ENCODE data around the gene PRKCG.
"Not testable (repeated sequence)": the region's sequence is repeated elsewhere in the genome, so short reads cannot be mapped to it uniquely, and the experiment has no call there.

The PRKCG gene

DNA sequence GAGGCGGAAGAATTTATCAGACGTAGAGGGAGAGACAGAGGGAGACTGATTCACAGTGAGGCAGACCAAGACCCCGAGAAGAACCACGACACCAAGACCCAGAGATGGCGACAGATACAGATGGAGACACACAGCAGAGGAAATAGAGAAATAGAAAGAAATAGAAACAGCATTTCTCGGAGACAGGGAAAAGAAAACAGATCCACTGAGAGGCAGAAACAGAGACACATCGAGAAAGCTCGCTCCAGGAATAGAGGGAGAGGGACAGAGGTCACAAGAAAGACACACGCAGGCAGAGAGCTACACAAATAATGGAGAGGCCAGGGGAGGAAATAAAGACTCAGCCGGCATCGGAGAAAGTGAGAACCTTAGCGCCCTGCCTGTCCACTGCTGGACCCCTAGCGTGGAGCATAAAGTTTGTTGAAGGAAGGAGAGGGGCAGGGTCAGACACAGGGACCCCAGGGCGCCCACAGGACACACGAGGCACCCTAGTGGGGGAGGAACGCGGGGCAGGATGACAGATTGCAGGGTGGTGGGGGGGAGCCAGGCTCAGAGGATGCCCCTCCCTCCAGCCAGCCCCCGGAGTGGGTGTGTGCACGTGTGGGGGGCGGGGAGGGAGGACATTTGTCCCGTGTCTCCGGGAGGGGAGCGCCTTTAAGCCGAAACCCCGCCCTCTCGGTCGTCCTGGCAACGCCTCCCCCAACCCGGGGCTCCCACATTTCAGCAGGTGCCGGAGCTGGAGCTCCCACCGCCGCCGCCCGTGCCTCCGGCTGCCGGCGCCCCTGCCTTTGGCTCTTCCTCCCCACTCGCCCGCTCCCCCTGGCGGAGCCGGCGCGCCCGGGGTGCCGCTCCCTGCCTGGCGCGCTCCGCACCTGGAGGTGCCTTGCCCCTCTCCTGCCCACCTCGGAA, at the start of gene PRKCG:
PRKCG (plus strand) TSS at position 716 of the 909 bp plus-strand sequence. CDS start 298 bp downstream, outside the sequence.
- Histone ChIP-seq H4K20me1 (ENCODE audit: low read depth, low read length) (no peaks in the 10 kb centered on the region), H3K27me3 (ENCODE audit: low read length) (no peaks in the 10 kb centered on the region), H3K4me2 (ENCODE audit: low read depth, low read length, poor library complexity, severe bottlenecking) (no peak within 1 kb of the TSS), H2AFZ (ENCODE audit: low read depth, low read length, severe bottlenecking) (no peak within 1 kb of the TSS), H3K27ac (ENCODE audit: low read depth, low read length) (no peak within 1 kb of the TSS), H3K9ac (ENCODE audit: low read length) (no peak within 1 kb of the TSS), H3K9me3 (ENCODE audit: insufficient read depth, low read length) (no peaks in the 10 kb centered on the region), H3K9me2 (replicated peaks; ENCODE audit: insufficient read depth, low read length) (no peaks in the 10 kb centered on the region), H3K79me2 (ENCODE audit: insufficient read depth, low read length) (no peaks in the 10 kb centered on the region), H3F3A (ENCODE audit: insufficient read depth) (no peaks in the 10 kb centered on the region), H3K4me3 (ENCODE audit: insufficient read depth, low read length, poor library complexity, severe bottlenecking) (no peak within 1 kb of the TSS), H3K36me3 (ENCODE audit: low read length) (no peaks in the 10 kb centered on the region)
- no peak for TF ChIP-seq EZH2phosphoT487 (conservative IDR thresholded peaks at IDR 0.05; ENCODE audit: low read length)

GRCh38 chr19:53832861-53833260, 49.1 kb upstream of the PRKCG start:
- not testable (repeated sequence) for H3K79me2 ChIP-seq (ENCODE audit: insufficient read depth, low read length); H4K20me1 ChIP-seq (ENCODE audit: low read depth, low read length); H3K27ac ChIP-seq (ENCODE audit: low read depth, low read length); H3K36me3 ChIP-seq (ENCODE audit: low read length); H3K27me3 ChIP-seq (ENCODE audit: low read length); H3K4me2 ChIP-seq (ENCODE audit: low read depth, low read length, poor library complexity, severe bottlenecking); H3F3A ChIP-seq (ENCODE audit: insufficient read depth); H3K9ac ChIP-seq (ENCODE audit: low read length); H3K9me2 ChIP-seq (replicated peaks; ENCODE audit: insufficient read depth, low read length); H3K4me3 ChIP-seq (ENCODE audit: insufficient read depth, low read length, poor library complexity, severe bottlenecking); H2AFZ ChIP-seq (ENCODE audit: low read depth, low read length, severe bottlenecking); H3K9me3 ChIP-seq (ENCODE audit: insufficient read depth, low read length)

DNA sequence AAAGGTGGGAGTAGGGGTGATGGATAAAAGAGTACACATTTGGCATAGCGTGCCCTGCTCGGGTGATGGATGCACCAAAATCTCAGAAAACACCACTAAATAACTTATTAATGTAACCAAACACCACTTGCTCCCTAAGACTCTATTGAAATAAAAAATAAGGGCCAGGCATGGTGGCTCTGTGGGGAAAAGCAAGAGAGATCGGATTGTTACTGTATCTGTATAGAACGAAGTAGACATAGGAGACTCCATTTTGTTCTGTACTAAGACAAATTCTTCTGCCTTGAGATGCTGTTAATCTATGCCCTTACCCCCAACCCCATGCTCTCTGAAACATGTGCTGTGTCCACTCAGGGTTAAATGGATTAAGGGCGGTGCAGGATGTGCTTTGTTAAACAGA, 43.6 kb upstream of the PRKCG start:
- not testable (repeated sequence) for H3K27ac ChIP-seq (ENCODE audit: low read depth, low read length); H3K9ac ChIP-seq (ENCODE audit: low read length); H3K79me2 ChIP-seq (ENCODE audit: insufficient read depth, low read length)

GRCh38 chr19:53840241-53840640, 41.8 kb upstream of the PRKCG start:
- not testable (repeated sequence) for H3F3A ChIP-seq (ENCODE audit: insufficient read depth); H3K9me2 ChIP-seq (replicated peaks; ENCODE audit: insufficient read depth, low read length); H3K4me3 ChIP-seq (ENCODE audit: insufficient read depth, low read length, poor library complexity, severe bottlenecking); H3K9ac ChIP-seq (ENCODE audit: low read length); H3K79me2 ChIP-seq (ENCODE audit: insufficient read depth, low read length); H2AFZ ChIP-seq (ENCODE audit: low read depth, low read length, severe bottlenecking); H4K20me1 ChIP-seq (ENCODE audit: low read depth, low read length); H3K27me3 ChIP-seq (ENCODE audit: low read length); H3K4me2 ChIP-seq (ENCODE audit: low read depth, low read length, poor library complexity, severe bottlenecking); H3K9me3 ChIP-seq (ENCODE audit: insufficient read depth, low read length); H3K27ac ChIP-seq (ENCODE audit: low read depth, low read length); H3K36me3 ChIP-seq (ENCODE audit: low read length)

More for the DNA sequence above, 43.6 kb upstream of the PRKCG start:
- not testable (repeated sequence) for H3K4me3 ChIP-seq (ENCODE audit: insufficient read depth, low read length, poor library complexity, severe bottlenecking); H3K27me3 ChIP-seq (ENCODE audit: low read length); H4K20me1 ChIP-seq (ENCODE audit: low read depth, low read length); H3F3A ChIP-seq (ENCODE audit: insufficient read depth); H2AFZ ChIP-seq (ENCODE audit: low read depth, low read length, severe bottlenecking); H3K36me3 ChIP-seq (ENCODE audit: low read length); H3K9me2 ChIP-seq (replicated peaks; ENCODE audit: insufficient read depth, low read length); H3K4me2 ChIP-seq (ENCODE audit: low read depth, low read length, poor library complexity, severe bottlenecking); H3K9me3 ChIP-seq (ENCODE audit: insufficient read depth, low read length)

DNA sequence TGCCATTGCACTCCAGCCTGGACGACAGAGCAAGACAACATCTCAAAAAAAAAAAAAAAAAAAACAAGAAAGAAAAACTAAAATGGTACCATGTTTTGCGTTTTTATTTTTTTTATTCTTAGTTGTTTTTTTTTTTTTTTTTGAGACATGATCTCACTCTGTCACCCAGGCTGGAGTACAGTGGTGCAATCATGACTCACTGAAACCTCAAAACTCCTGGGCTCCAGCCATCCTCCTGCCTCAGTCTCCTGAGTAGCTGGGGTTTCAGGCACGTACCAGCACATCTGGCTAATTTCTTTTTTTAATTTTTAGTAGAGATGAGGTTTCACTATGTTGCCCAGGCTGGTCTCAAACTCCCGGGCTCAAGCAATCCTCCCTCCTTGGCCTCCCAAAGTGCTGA, 41.1 kb upstream of the PRKCG start:
- not testable (repeated sequence) for H3K27ac ChIP-seq (ENCODE audit: low read depth, low read length); H3K4me3 ChIP-seq (ENCODE audit: insufficient read depth, low read length, poor library complexity, severe bottlenecking); H3K27me3 ChIP-seq (ENCODE audit: low read length); H3F3A ChIP-seq (ENCODE audit: insufficient read depth); H3K79me2 ChIP-seq (ENCODE audit: insufficient read depth, low read length); H2AFZ ChIP-seq (ENCODE audit: low read depth, low read length, severe bottlenecking); H3K9me3 ChIP-seq (ENCODE audit: insufficient read depth, low read length); H3K36me3 ChIP-seq (ENCODE audit: low read length); H3K4me2 ChIP-seq (ENCODE audit: low read depth, low read length, poor library complexity, severe bottlenecking); H3K9me2 ChIP-seq (replicated peaks; ENCODE audit: insufficient read depth, low read length); H3K9ac ChIP-seq (ENCODE audit: low read length); H4K20me1 ChIP-seq (ENCODE audit: low read depth, low read length)
